Neuronal stem cell (in vitro differentiated cells): ENCODE results near the gene PRKN.

Experiments
- DNase-seq: peaks from one replicate; pipeline ENCODE4 v3.0.0-alpha.2; 2013; ENCODE audit warnings: low spot score
- H2AFZ ChIP-seq: one replicate; pipeline ENCODE4 v1.6.1; 2013; ENCODE audit warnings: mild to moderate bottlenecking, low read length, inconsistent platforms
- H2AK5ac ChIP-seq: 2 replicates; pipeline ENCODE4 v1.6.1; 2013; ENCODE audit warnings: low read depth, mild to moderate bottlenecking, inconsistent platforms, low read length, moderate library complexity, mixed read lengths
- H2BK120ac ChIP-seq: 2 replicates; pipeline ENCODE4 v1.6.1; 2013; ENCODE audit warnings: low read depth, mild to moderate bottlenecking, inconsistent platforms, low read length, moderate library complexity, mixed read lengths
- H2BK12ac ChIP-seq: one replicate; pipeline ENCODE4 v1.6.1; 2013; ENCODE audit warnings: low read length, inconsistent platforms
- H2BK15ac ChIP-seq: 2 replicates; pipeline ENCODE4 v1.6.1; 2013; ENCODE audit warnings: mild to moderate bottlenecking, low read length, inconsistent platforms, mixed read lengths
- H2BK5ac ChIP-seq: one replicate; pipeline ENCODE4 v1.6.1; 2013; ENCODE audit warnings: inconsistent platforms, mild to moderate bottlenecking, low read length, moderate library complexity
- H3K14ac ChIP-seq: one replicate; pipeline ENCODE4 v1.6.1; 2013; ENCODE audit warnings: low read length, inconsistent platforms
- H3K18ac ChIP-seq: 2 replicates; pipeline ENCODE4 v1.6.1; 2013; ENCODE audit warnings: low read length, inconsistent platforms
- H3K23ac ChIP-seq: 2 replicates; pipeline ENCODE4 v1.6.1; 2013; ENCODE audit warnings: low read depth, mild to moderate bottlenecking, mixed read lengths, low read length, inconsistent platforms; ENCODE audit not compliant: poor library complexity
- H3K27ac ChIP-seq: replicated peaks from 3 replicates; pipeline ENCODE4 v1.5.1; 2013; ENCODE audit warnings: low read length, inconsistent platforms
- H3K27me3 ChIP-seq, 3 experiments: 2 replicates each; pipeline ENCODE4 v1.6.1; 2013; ENCODE audit warnings: low read length in 3 of 3, mild to moderate bottlenecking in 2 of 3, inconsistent platforms in 1 of 3, low read depth in 1 of 3, mixed read lengths in 1 of 3, moderate library complexity in 1 of 3; ENCODE audit not compliant: control insufficient read depth in 3 of 3, insufficient read depth in 3 of 3
- H3K36me3 ChIP-seq, 2 donors: replicated peaks in 1 of 2; 2 replicates each; pipeline ENCODE4 v1.6.1; 2013; ENCODE audit warnings: low read length in 2 of 2; ENCODE audit not compliant: control insufficient read depth in 2 of 2, insufficient read depth in 2 of 2
- H3K4ac ChIP-seq: 2 replicates; pipeline ENCODE4 v1.6.1; 2013; ENCODE audit warnings: inconsistent platforms, mild to moderate bottlenecking, low read length, moderate library complexity
- H3K4me1 ChIP-seq, 2 donors: 1 replicate in 1 of 2; 2 replicates in 1 of 2; pipeline ENCODE4 v1.6.1; 2013; ENCODE audit warnings: low read length in 2 of 2, low read depth in 1 of 2; ENCODE audit not compliant: control insufficient read depth in 2 of 2, insufficient read depth in 1 of 2
- H3K4me2 ChIP-seq: one replicate; pipeline ENCODE4 v1.6.1; 2013; ENCODE audit warnings: mild to moderate bottlenecking, low read length, inconsistent platforms; ENCODE audit not compliant: insufficient read depth, poor library complexity, severe bottlenecking
- H3K4me3 ChIP-seq, 2 donors: 2 replicates each; pipeline ENCODE4 v1.5.1; 2013; ENCODE audit warnings: low read length in 2 of 2, mild to moderate bottlenecking in 2 of 2, inconsistent platforms in 1 of 2, moderate library complexity in 1 of 2
- H3K79me1 ChIP-seq: one replicate; pipeline ENCODE4 v1.6.1; 2013; ENCODE audit warnings: low read depth, mild to moderate bottlenecking, inconsistent platforms, low read length, moderate library complexity
- H3K9ac ChIP-seq: one replicate; pipeline ENCODE4 v1.6.1; 2013; ENCODE audit warnings: mild to moderate bottlenecking, low read depth, low read length, inconsistent platforms; ENCODE audit not compliant: poor library complexity
- H3K9me3 ChIP-seq, 2 donors: replicated peaks in 1 of 2; 2 replicates each; pipeline versions ENCODE3 to v1.6.1; 2013; ENCODE audit warnings: low read length in 2 of 2, mild to moderate bottlenecking in 2 of 2, inconsistent platforms in 1 of 2, low read depth in 1 of 2, mixed read lengths in 1 of 2, moderate library complexity in 1 of 2; ENCODE audit not compliant: control insufficient read depth in 2 of 2, insufficient read depth in 1 of 2
- H4K8ac ChIP-seq: one replicate; pipeline ENCODE4 v1.6.1; 2013; ENCODE audit warnings: low read depth, mild to moderate bottlenecking, inconsistent platforms, low read length, moderate library complexity
- H4K91ac ChIP-seq: one replicate; pipeline ENCODE4 v1.6.1; 2013; ENCODE audit warnings: low read length, low read depth, mild to moderate bottlenecking, inconsistent platforms; ENCODE audit not compliant: poor library complexity
- WGBS, 2 donors: extraction: QIAGEN DNeasy Blood & Tissue Kit; methylation state at CpG; one replicate each; pipeline ENCODE4 v1.1.7; 2013; ENCODE audit warnings: missing lambda C conversion rate in 2 of 2, mixed read lengths in 1 of 2; ENCODE audit not compliant: insufficient read length in 2 of 2, insufficient replicate concordance in 1 of 2; ENCODE audit errors: extremely low coverage in 2 of 2; 5-methylcytosine and 5-hydroxymethylcytosine counted together

The PRKN gene

GRCh38 chr6:162371121-162371520 is 356.4 kb downstream of the PRKN start:
- no peak overlapping the region for H3K4me2 ChIP-seq
- no peak overlapping the region for H2AFZ ChIP-seq
- no peak overlapping the region for H3K4ac ChIP-seq
- no peak for DNase-seq
- no peak overlapping the region for H3K14ac ChIP-seq
- no peak overlapping the region for H2BK120ac ChIP-seq
- no peak overlapping the region for H2BK12ac ChIP-seq
- no peak overlapping the region for H3K18ac ChIP-seq
- no peaks in the 10 kb centered on the region for H3K79me1 ChIP-seq
- H3K27ac ChIP-seq: no peak overlapping the region
- peaks cover 0 to 3% of the 10 kb centered on the region in 2 donors for H3K4me1 ChIP-seq
- H3K9ac ChIP-seq: no peak overlapping the region
- no CpG with 5 or more reads among the region's 5 CpGs for WGBS, 2 donors
- H3K9me3 ChIP-seq: peaks cover 0 to 2% of the 10 kb centered on the region in 2 donors
- no peak overlapping the region for H4K8ac ChIP-seq
- H4K91ac ChIP-seq: no peak overlapping the region
- no peaks in the 10 kb centered on the region for H3K36me3 ChIP-seq
- H3K27me3 ChIP-seq: no peaks in the 10 kb centered on the region
- H3K4me3 ChIP-seq: no peak overlapping the region
- no peak overlapping the region for H2BK5ac ChIP-seq
- H2BK15ac ChIP-seq: no peak overlapping the region
- H2AK5ac ChIP-seq: no peak overlapping the region
- no peak overlapping the region for H3K23ac ChIP-seq

DNA sequence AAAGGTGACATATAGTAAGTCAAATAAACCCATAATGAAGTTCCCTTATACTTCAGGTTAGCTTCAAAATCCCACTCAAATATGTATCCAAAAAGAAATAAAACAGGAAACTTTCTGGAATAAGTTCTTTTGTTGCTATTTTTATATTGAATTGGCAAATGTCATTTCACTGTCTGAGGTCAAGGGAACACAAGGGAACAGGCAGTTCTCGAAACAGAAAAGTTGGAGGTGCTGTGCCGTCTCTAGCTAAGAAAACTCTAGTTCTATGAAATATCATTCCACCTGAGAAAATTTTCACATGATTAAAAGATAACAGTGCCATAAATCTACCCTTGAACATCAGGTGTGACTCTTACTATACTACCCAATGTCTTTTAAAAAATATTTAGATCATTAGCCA is 358.5 kb downstream of the PRKN start:
- H3K23ac ChIP-seq: no peak overlapping the region
- H3K9me3 ChIP-seq: peaks cover 0 to 2% of the 10 kb centered on the region in 2 donors
- no peak overlapping the region for H4K91ac ChIP-seq
- H2BK120ac ChIP-seq: no peak overlapping the region
- no peak overlapping the region for H4K8ac ChIP-seq
- H3K18ac ChIP-seq: no peak overlapping the region
- no peaks in the 10 kb centered on the region for H3K27me3 ChIP-seq
- H2AK5ac ChIP-seq: no peak overlapping the region
- peaks cover 0 to 5% of the 10 kb centered on the region in 2 donors for H3K4me1 ChIP-seq
- no peaks in the 10 kb centered on the region for H3K79me1 ChIP-seq
- H3K4me2 ChIP-seq: no peak overlapping the region
- H2AFZ ChIP-seq: no peak overlapping the region
- H3K36me3 ChIP-seq: no peaks in the 10 kb centered on the region
- no peak overlapping the region for H3K14ac ChIP-seq
- no peak overlapping the region for H2BK15ac ChIP-seq
- no peak overlapping the region for H3K4ac ChIP-seq
- no peak overlapping the region for H2BK5ac ChIP-seq
- no peak overlapping the region for H3K27ac ChIP-seq
- H3K9ac ChIP-seq: no peak overlapping the region
- WGBS, 2 donors: no CpG with 5 or more reads among the region's 2 CpGs
- no peak for DNase-seq
- no peak overlapping the region for H3K4me3 ChIP-seq
- H2BK12ac ChIP-seq: no peak overlapping the region

DNA sequence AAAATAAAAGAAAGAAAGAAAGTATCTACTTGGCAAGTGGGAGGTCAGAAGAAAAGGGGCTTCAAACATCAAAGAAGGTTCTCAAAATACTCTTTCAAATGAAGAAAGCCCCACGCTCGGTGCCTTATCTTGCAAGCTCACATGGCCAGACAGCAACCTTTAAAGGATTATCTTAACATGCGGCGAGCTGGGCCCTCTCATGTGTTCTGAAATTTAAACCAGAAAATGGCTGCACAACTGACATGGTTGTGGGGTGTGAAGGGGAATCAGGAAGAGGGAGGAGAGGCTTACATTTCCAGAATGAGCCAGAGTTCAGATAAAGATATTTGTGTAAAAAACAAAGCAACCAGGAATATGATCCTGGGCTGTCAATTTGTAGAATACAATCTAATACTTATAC is 363.1 kb downstream of the PRKN start:
- Histone ChIP-seq H3K18ac (no peak overlapping the region), H3K9me3 (peaks cover 0 to 2% of the 10 kb centered on the region in 2 donors), H3K27me3 (no peaks in the 10 kb centered on the region), H3K4me2 (no peak overlapping the region), H2AFZ (peak overlapping the region; percentile 21), H3K79me1 (no peaks in the 10 kb centered on the region), H2BK12ac (no peak overlapping the region), H3K23ac (no peak overlapping the region), H3K14ac (no peak overlapping the region), H2BK15ac (no peak overlapping the region), H3K4me3 (no peak overlapping the region), H3K27ac (no peak overlapping the region), H2BK120ac (no peak overlapping the region), H2BK5ac (no peak overlapping the region), H3K4me1 (peaks cover 2 to 5% of the 10 kb centered on the region in 2 donors), H3K9ac (no peak overlapping the region), H4K8ac (no peak overlapping the region), H4K91ac (no peak overlapping the region), H3K4ac (no peak overlapping the region), H2AK5ac (no peak overlapping the region), H3K36me3 (no peaks in the 10 kb centered on the region)
- WGBS, 2 donors: no CpG with 5 or more reads among the region's 4 CpGs
- no peak for DNase-seq

DNA sequence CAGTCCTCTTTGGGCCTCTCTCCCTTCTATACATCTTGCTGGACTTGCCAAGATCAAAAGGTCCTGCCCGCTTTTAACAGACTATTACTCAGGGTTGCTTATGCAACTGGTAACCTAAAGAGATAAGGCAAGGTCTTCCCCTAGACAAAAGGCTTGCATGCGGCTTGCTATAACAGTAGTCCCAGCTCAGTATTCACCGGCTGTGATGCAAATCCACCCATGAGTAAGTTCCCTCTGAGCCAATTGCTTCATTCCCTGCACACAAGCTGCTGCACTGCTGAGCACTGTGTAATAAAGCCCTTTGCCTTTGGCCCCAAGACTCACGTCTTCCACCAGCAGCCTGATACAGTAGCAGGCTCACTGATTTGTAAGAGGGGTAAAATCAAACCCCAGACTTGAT is 363.8 kb downstream of the PRKN start:
- H2AK5ac ChIP-seq: no peak overlapping the region
- no peak overlapping the region for H3K9ac ChIP-seq
- H3K4ac ChIP-seq: no peak overlapping the region
- H3K4me1 ChIP-seq: peaks cover 2 to 5% of the 10 kb centered on the region in 2 donors
- peak overlapping the region; percentile 36 for H2AFZ ChIP-seq
- no peak overlapping the region for H3K4me2 ChIP-seq
- H2BK120ac ChIP-seq: no peak overlapping the region
- H3K18ac ChIP-seq: no peak overlapping the region
- no peak overlapping the region for H2BK5ac ChIP-seq
- H2BK12ac ChIP-seq: no peak overlapping the region
- no peaks in the 10 kb centered on the region for H3K27me3 ChIP-seq
- H2BK15ac ChIP-seq: no peak overlapping the region
- H3K23ac ChIP-seq: no peak overlapping the region
- no peaks in the 10 kb centered on the region for H3K79me1 ChIP-seq
- no peaks in the 10 kb centered on the region for H3K36me3 ChIP-seq
- H3K9me3 ChIP-seq: peaks cover 0 to 2% of the 10 kb centered on the region in 2 donors
- no peak for DNase-seq
- WGBS, 2 donors: no CpG with 5 or more reads among the region's 4 CpGs
- no peak overlapping the region for H3K4me3 ChIP-seq
- no peak overlapping the region for H4K91ac ChIP-seq
- H3K14ac ChIP-seq: no peak overlapping the region
- H3K27ac ChIP-seq: no peak overlapping the region
- H4K8ac ChIP-seq: no peak overlapping the region
